GM10248 (cell line): Measurements from ENCODE around the gene SH3PXD2A.

Experiments used
- CTCF ChIA-PET: fragments of 300-600 bp; sonication (Branson Sonifier 250); formaldehyde crosslinking; extraction: SDS; loops from one replicate; lab custom pipeline; 2021; ENCODE audit warnings: antibody characterized with exemption; lab: Yijun Ruan, JAX
- POLR2A ChIA-PET: fragments of 350-650 bp; sonication (Branson Sonifier 250); formaldehyde crosslinking; extraction: SDS; loops from one replicate; lab custom pipeline; 2020; ENCODE audit warnings: antibody characterized with exemption; lab: Yijun Ruan, JAX
- DNase-seq: peaks from one replicate; pipeline ENCODE4 v3.0.0; 2012; ENCODE audit errors: extremely low spot score
- CTCF ChIP-seq: IDR thresholded peaks from 2 replicates; pipeline ENCODE4 v1.5.1; 2012; ENCODE audit warnings: mild to moderate bottlenecking, low read depth; ENCODE audit errors: extremely low read depth, missing control alignments, control extremely low read depth

Gene SH3PXD2A

GRCh38 chr10:103786020-103786419 lies 69.4 kb downstream of the SH3PXD2A start:
- CTCF ChIA-PET, result interaction anchor here (1.0 to 1.3 kb wide), 2 partner anchors 10 to 14 kb away, joined by 3 to 4 read pairs; no protein-coding TSS in a partner anchor
- no peak for TF ChIP-seq CTCF
- no peak for DNase-seq
- POLR2A ChIA-PET, result no interaction called here

GRCh38 chr10:103784723-103785418 lies 70.5 kb downstream of the SH3PXD2A start:
- DNase-seq, result no peak
- ChIA-PET POLR2A (no interaction called here), CTCF (interaction anchor here (1.3 kb wide), 1 partner anchor 13 kb away, joined by 3 read pairs; no protein-coding TSS in a partner anchor)
- TF ChIP-seq CTCF, result no peak

GRCh38 chr10:103784089-103784488 lies 71.3 kb downstream of the SH3PXD2A start:
- TF ChIP-seq CTCF, result no peak
- POLR2A ChIA-PET, result no interaction called here
- no peak for DNase-seq
- CTCF ChIA-PET, result no interaction called here

- no peak for TF ChIP-seq CTCF
- CTCF ChIA-PET, result interaction anchor here (1.1 to 2.0 kb wide), 2 partner anchors 25 to 71 kb away, joined by 3 to 7 read pairs; no protein-coding TSS in a partner anchor
- DNase-seq, result no peak
- POLR2A ChIA-PET, result no interaction called here
Observed at GRCh38 chr10:103783681-103784080, 71.7 kb downstream of the SH3PXD2A start.

GRCh38 chr10:103781329-103782061 lies 73.9 kb downstream of the SH3PXD2A start:
- no peak for TF ChIP-seq CTCF
- POLR2A ChIA-PET, result no interaction called here
- no peak for DNase-seq
- CTCF ChIA-PET, result interaction anchor here (0.8 to 2.4 kb wide), 12 partner anchors 9 to 104 kb away, joined by 3 to 7 read pairs (median 3); no protein-coding TSS in a partner anchor
